GM18907 (cell line): ENCODE measurements around the gene CAPN9.
"Not testable (repeated sequence)": the region's sequence is repeated elsewhere in the genome, so short reads cannot be mapped to it uniquely, and the experiment has no call there.

Source experiments
- ATAC-seq: cut with Tn5 transposase; IDR thresholded peaks from one replicate; pipeline ENCODE4 v1.9.1; 2021; ENCODE audit warnings: mild to moderate bottlenecking, moderate library complexity; ENCODE audit not compliant: unreplicated experiment

CAPN9 gene

GRCh38 chr1:230709619-230710542, 37.3 kb upstream of the CAPN9 start:
- no peak for ATAC-seq

GRCh38 chr1:230710543-230710904, 36.7 kb upstream of the CAPN9 start:
- no peak for ATAC-seq

GRCh38 chr1:230711245-230711644, 35.9 kb upstream of the CAPN9 start:
- ATAC-seq = no peak

GRCh38 chr1:230712470-230712942, 34.7 kb upstream of the CAPN9 start:
- ATAC-seq = no peak

GRCh38 chr1:230713138-230713537, 34.0 kb upstream of the CAPN9 start:
- ATAC-seq = no peak

- ATAC-seq = no peak
These were observed 33.7 kb upstream of the CAPN9 start for GRCh38 chr1:230713547-230713914.

- no peak for ATAC-seq
These were observed 33.0 kb upstream of the CAPN9 start, which contains the start of gene AGT for GRCh38 chr1:230713915-230714764. TSS of gene AGT (minus strand) at chr1:230714122. CDS start at chr1:230710823, 3,299 bp downstream.

- ATAC-seq = no peak
These were observed 31.7 kb upstream of the CAPN9 start for GRCh38 chr1:230715510-230715909.

GRCh38 chr1:230716453-230716852, 30.7 kb upstream of the CAPN9 start:
- ATAC-seq = not testable (repeated sequence)

GRCh38 chr1:230717251-230717650, 29.9 kb upstream of the CAPN9 start:
- no peak for ATAC-seq

- not testable (repeated sequence) for ATAC-seq
These were observed 25.2 kb upstream of the CAPN9 start for GRCh38 chr1:230721849-230722522.

- ATAC-seq = no peak
These were observed 21.8 kb upstream of the CAPN9 start for GRCh38 chr1:230725256-230726012.

- no peak for ATAC-seq
These were observed 18.3 kb upstream of the CAPN9 start for GRCh38 chr1:230728710-230729392.

GRCh38 chr1:230730977-230731376, 16.2 kb upstream of the CAPN9 start:
- no peak for ATAC-seq

- no peak for ATAC-seq
These were observed 11.7 kb upstream of the CAPN9 start for GRCh38 chr1:230735447-230735846.

- ATAC-seq = no peak
These were observed 9.4 kb upstream of the CAPN9 start for GRCh38 chr1:230737622-230738262.

GRCh38 chr1:230739564-230740290, 7.5 kb upstream of the CAPN9 start:
- ATAC-seq = no peak

- ATAC-seq = no peak
These were observed 3.3 kb upstream of the CAPN9 start for GRCh38 chr1:230743899-230744298.

GRCh38 chr1:230744382-230744781, 2.8 kb upstream of the CAPN9 start:
- ATAC-seq = no peak
